Subcutaneous abdominal adipose tissue (tissue), 5 donors: ENCODE data around the gene GALNT1.

ENCODE experiments used
- H3K27ac ChIP-seq: one replicate; pipeline ENCODE4 v1.7.0; 2013; ENCODE audit warnings: low read depth, mild to moderate bottlenecking, inconsistent platforms, low read length, moderate library complexity
- H3K27me3 ChIP-seq, 5 donors: one replicate each; pipeline ENCODE4 v1.7.0; 2013; ENCODE audit warnings: low read length in 5 of 5, inconsistent platforms in 1 of 5; ENCODE audit not compliant: control insufficient read depth in 5 of 5, insufficient read depth in 4 of 5
- H3K36me3 ChIP-seq, 5 donors: one replicate each; pipeline ENCODE4 v1.7.0; 2013; ENCODE audit warnings: low read length in 5 of 5; ENCODE audit not compliant: control insufficient read depth in 5 of 5, insufficient read depth in 5 of 5
- H3K4me1 ChIP-seq, 5 donors: one replicate each; pipeline ENCODE4 v1.7.0; 2013; ENCODE audit warnings: low read length in 5 of 5, mild to moderate bottlenecking in 3 of 5, moderate library complexity in 1 of 5; ENCODE audit not compliant: control insufficient read depth in 5 of 5, insufficient read depth in 5 of 5
- H3K4me3 ChIP-seq, 5 donors: one replicate each; pipeline ENCODE4 v1.7.0; 2013; ENCODE audit warnings: low read length in 5 of 5, low read depth in 1 of 5
- H3K9ac ChIP-seq, 5 donors: one replicate each; pipeline ENCODE4 v1.7.0; 2013; ENCODE audit warnings: low read length in 5 of 5, mild to moderate bottlenecking in 4 of 5, moderate library complexity in 3 of 5
- H3K9me3 ChIP-seq, 5 donors: one replicate each; pipeline ENCODE4 v1.7.0; 2013; ENCODE audit warnings: low read length in 5 of 5; ENCODE audit not compliant: control insufficient read depth in 5 of 5
- donor health status: healthy.
- donor health status: healthy.
- donor health status: healthy.
- donor health status: healthy.
- donor health status: healthy.

The GALNT1 gene

GRCh38 chr18:35733408-35733807, 151.9 kb downstream of the GALNT1 start:
- peak overlapping the region; percentile 25 for H3K27ac ChIP-seq
- no peak overlapping the region for H3K9ac ChIP-seq
- peaks cover 0 to 16% (median 3%) of the 10 kb centered on the region in 5 donors for H3K9me3 ChIP-seq
- H3K4me3 ChIP-seq, result no peak overlapping the region
- H3K36me3 ChIP-seq, result no peaks in the 10 kb centered on the region
- H3K4me1 ChIP-seq, result peaks cover 3 to 22% (median 11%) of the 10 kb centered on the region in 5 donors
- no peaks in the 10 kb centered on the region for H3K27me3 ChIP-seq

- Histone ChIP-seq H3K36me3 (no peaks in the 10 kb centered on the region), H3K27ac (no peak overlapping the region), H3K9me3 (peaks cover 0 to 10% (median 3%) of the 10 kb centered on the region in 5 donors), H3K4me3 (no peak overlapping the region), H3K4me1 (peaks cover 3 to 22% (median 6%) of the 10 kb centered on the region in 5 donors), H3K27me3 (no peaks in the 10 kb centered on the region), H3K9ac (no peak overlapping the region)
Observed at GRCh38 chr18:35736696-35737095, 155.2 kb downstream of the GALNT1 start.

- Histone ChIP-seq H3K4me3 (no peak overlapping the region), H3K36me3 (no peaks in the 10 kb centered on the region), H3K27me3 (no peaks in the 10 kb centered on the region), H3K4me1 (no peaks in the 10 kb centered on the region), H3K9me3 (peaks cover 0 to 10% (median 3%) of the 10 kb centered on the region in 5 donors), H3K27ac (no peak overlapping the region), H3K9ac (no peak overlapping the region)
Observed at GRCh38 chr18:35739778-35740177, 158.2 kb downstream of the GALNT1 start.

- H3K4me1 ChIP-seq, result no peaks in the 10 kb centered on the region
- H3K9ac ChIP-seq, result no peak overlapping the region
- H3K36me3 ChIP-seq, result no peaks in the 10 kb centered on the region
- H3K9me3 ChIP-seq, result peaks cover 0 to 10% (median 6%) of the 10 kb centered on the region in 5 donors
- H3K4me3 ChIP-seq, result no peak overlapping the region
- H3K27ac ChIP-seq, result no peak overlapping the region
- H3K27me3 ChIP-seq, result no peaks in the 10 kb centered on the region
Observed at GRCh38 chr18:35740656-35741055, 159.1 kb downstream of the GALNT1 start.

DNA sequence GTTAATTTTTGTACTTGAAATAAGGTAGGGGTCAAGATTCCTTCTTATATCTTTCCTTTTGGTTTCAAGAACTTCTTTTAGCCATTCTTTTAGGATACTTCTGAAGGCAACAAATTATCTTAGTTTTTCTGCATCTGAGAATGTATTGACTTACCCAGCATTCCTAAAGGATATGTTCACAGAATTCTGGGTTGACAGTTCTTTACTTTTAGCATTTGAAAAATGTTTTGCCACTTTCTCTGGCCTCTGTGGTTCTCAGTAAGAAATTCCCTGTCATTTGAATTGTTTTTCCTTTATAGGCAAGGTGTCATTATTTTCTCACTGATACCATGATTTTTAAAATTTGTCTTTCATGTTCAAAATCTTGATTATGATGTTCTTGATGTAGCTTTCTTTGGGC, 162.4 kb downstream of the GALNT1 start:
- Histone ChIP-seq H3K27me3 (peaks cover 0 to 2% (median 0%) of the 10 kb centered on the region in 5 donors), H3K9me3 (peaks cover 0 to 6% (median 5%) of the 10 kb centered on the region in 5 donors), H3K9ac (no peak overlapping the region), H3K4me3 (no peak overlapping the region), H3K27ac (no peak overlapping the region), H3K36me3 (no peaks in the 10 kb centered on the region), H3K4me1 (no peaks in the 10 kb centered on the region)

GRCh38 chr18:35745814-35746213, 164.3 kb downstream of the GALNT1 start:
- H3K27me3 ChIP-seq, result peaks cover 0 to 2% (median 0%) of the 10 kb centered on the region in 5 donors
- H3K4me3 ChIP-seq, result no peak overlapping the region
- H3K36me3 ChIP-seq, result no peaks in the 10 kb centered on the region
- H3K27ac ChIP-seq, result no peak overlapping the region
- H3K4me1 ChIP-seq, result no peaks in the 10 kb centered on the region
- peaks cover 0 to 5% (median 0%) of the 10 kb centered on the region in 5 donors for H3K9me3 ChIP-seq
- H3K9ac ChIP-seq, result no peak overlapping the region

DNA sequence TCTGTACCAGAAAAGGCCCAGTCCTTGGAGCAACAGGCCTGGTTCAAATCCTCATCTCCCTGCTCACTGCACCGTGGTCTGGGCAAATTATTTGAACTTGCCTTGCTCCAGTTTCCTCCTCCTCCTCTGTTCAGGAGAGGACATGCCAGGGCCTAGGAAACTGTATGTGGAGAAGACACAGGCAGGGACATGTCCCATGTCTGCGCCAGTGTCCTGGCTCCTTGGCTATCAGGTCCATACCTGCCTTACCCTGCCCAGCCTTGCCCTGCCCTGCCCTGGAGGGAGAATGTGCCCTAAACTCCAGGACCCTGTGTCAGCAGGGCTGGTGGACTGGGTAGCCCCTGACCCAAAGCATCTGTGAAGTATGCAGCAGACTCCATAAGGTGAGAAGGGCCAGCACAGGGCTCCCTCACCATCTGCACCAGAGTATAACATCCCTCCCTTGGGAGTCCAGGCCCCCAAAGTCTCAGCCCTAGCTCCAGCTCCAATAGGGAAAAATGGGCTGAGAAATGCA, 165.3 kb downstream of the GALNT1 start:
- H3K4me1 ChIP-seq, result no peaks in the 10 kb centered on the region
- H3K27me3 ChIP-seq, result peaks cover 0 to 2% (median 0%) of the 10 kb centered on the region in 5 donors
- H3K9me3 ChIP-seq, result peaks cover 0 to 5% (median 0%) of the 10 kb centered on the region in 5 donors
- no peak overlapping the region for H3K27ac ChIP-seq
- no peak overlapping the region for H3K9ac ChIP-seq
- H3K36me3 ChIP-seq, result no peaks in the 10 kb centered on the region
- no peak overlapping the region for H3K4me3 ChIP-seq

DNA sequence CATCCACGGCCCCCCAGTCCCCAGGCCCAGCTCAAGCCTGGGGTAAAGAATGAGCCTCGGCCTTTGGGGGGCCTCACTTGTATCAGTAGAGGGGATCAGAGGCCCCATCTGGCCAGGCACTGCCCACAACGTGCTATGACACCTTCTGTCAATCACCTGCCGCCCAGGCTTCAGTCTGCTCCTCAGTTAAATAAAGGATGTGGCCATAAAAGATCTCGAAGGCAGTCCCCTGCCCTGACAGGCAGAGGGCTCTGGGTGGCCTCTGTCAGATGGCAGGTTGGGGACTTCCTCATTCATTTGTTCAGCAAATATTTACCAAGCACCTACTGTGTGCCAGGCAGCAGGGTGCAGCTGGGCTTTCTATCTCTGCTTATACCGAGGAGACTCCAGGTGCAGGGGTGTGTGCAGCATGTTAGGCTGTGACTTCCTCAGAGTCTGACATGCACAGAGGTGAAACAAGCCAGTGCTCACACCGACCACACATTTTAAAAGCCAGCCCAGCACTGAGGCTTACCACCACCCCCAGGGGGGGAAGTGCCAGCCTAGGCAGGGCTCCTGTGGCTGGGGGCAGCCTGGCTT, 166.4 kb downstream of the GALNT1 start:
- H3K36me3 ChIP-seq, result no peaks in the 10 kb centered on the region
- H3K27ac ChIP-seq, result no peak overlapping the region
- H3K27me3 ChIP-seq, result peaks cover 0 to 2% (median 0%) of the 10 kb centered on the region in 5 donors
- H3K4me3 ChIP-seq, result no peak overlapping the region
- H3K9me3 ChIP-seq, result peaks cover 0 to 5% (median 0%) of the 10 kb centered on the region in 5 donors
- H3K4me1 ChIP-seq, result no peaks in the 10 kb centered on the region
- H3K9ac ChIP-seq, result no peak overlapping the region

DNA sequence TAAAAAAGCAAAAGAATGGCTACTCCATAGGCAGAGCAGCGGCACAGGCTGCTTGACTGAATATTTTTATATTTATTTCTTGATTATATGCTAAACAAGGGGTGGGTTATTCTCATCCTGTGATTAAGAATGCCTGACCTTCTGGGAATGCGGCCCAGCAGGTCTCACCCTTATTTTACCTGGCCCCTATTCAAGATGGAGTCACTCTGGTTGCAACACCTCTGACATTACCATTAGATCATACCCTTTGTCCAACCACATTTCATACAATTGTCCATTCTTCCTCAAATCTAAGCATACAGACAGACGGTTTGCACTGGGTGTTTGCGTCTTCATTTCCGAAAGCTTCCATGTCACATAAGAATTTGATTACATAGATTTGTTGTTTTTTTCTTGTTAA, 168.2 kb downstream of the GALNT1 start:
- Histone ChIP-seq H3K9ac (no peak overlapping the region), H3K36me3 (no peaks in the 10 kb centered on the region), H3K4me3 (no peak overlapping the region), H3K27me3 (peaks cover 0 to 4% (median 0%) of the 10 kb centered on the region in 5 donors), H3K4me1 (no peaks in the 10 kb centered on the region), H3K9me3 (peaks cover 0 to 5% (median 0%) of the 10 kb centered on the region in 5 donors), H3K27ac (no peak overlapping the region)

DNA sequence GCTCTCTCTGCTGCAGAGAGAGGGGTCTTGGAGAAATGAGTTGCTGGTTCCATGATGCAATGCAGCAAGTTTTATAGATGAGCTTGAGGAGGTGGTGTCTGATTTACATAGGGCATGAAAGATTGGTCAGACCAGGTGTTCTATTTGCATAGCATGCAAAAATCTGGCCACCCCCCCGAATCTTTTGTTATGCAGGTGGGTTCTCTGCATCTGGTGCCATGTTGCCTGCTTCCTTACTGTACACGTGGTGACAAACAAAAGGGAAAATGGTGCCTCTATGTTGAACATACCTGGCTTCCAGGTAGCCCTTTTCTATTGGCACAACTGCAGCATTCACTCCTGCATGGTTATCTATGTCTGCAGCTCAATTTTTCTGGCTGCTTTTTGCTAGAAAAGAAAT, 169.4 kb downstream of the GALNT1 start:
- Histone ChIP-seq H3K4me1 (no peaks in the 10 kb centered on the region), H3K36me3 (no peaks in the 10 kb centered on the region), H3K27ac (no peak overlapping the region)

More for the DNA sequence above, 169.4 kb downstream of the GALNT1 start:
- Histone ChIP-seq H3K9ac (no peak overlapping the region), H3K27me3 (peaks cover 0 to 4% (median 0%) of the 10 kb centered on the region in 5 donors), H3K4me3 (no peak overlapping the region), H3K9me3 (no peaks in the 10 kb centered on the region)
